RPMI8226 (cell line): Measurements from ENCODE around the gene HOXC4.
A peak's percentile ranks its signal among the peaks of the same experiment; 100 is the strongest.

ENCODE experiments used
- DNase-seq: peaks from one replicate; pipeline ENCODE4 v3.0.0-alpha.2; 2015

The HOXC4 gene

GRCh38 chr12:54016051-54016450, 37.6 kb upstream of the HOXC4 start:
- no peak for DNase-seq

- DNase-seq, result no peak
Observed at GRCh38 chr12:54016478-54016964, 37.1 kb upstream of the HOXC4 start.

GRCh38 chr12:54017027-54017788, 36.4 kb upstream of the HOXC4 start:
- peak; percentile 72 for DNase-seq

- DNase-seq, result peak; percentile 85
Observed at GRCh38 chr12:54017878-54018467, 35.7 kb upstream of the HOXC4 start.

GRCh38 chr12:54018468-54018984, 35.1 kb upstream of the HOXC4 start:
- DNase-seq, result no peak

- DNase-seq, result no peak
Observed at GRCh38 chr12:54019091-54019811, 34.4 kb upstream of the HOXC4 start.

- no peak for DNase-seq
Observed at GRCh38 chr12:54019924-54020590, 33.6 kb upstream of the HOXC4 start.

GRCh38 chr12:54020591-54021405, 32.8 kb upstream of the HOXC4 start:
- no peak for DNase-seq

- DNase-seq, result no peak
Observed at GRCh38 chr12:54021432-54022013, 32.1 kb upstream of the HOXC4 start.

GRCh38 chr12:54022960-54023884, 30.4 kb upstream of the HOXC4 start:
- DNase-seq, result no peak

GRCh38 chr12:54024127-54024526, 29.5 kb upstream of the HOXC4 start:
- no peak for DNase-seq

GRCh38 chr12:54024581-54025305, 28.9 kb upstream of the HOXC4 start:
- no peak for DNase-seq

GRCh38 chr12:54025499-54026405, 27.9 kb upstream of the HOXC4 start:
- no peak for DNase-seq

- DNase-seq, result no peak
Observed at GRCh38 chr12:54026640-54027441, 26.8 kb upstream of the HOXC4 start.

- no peak for DNase-seq
Observed at GRCh38 chr12:54027442-54027786, 26.2 kb upstream of the HOXC4 start.

- no peak for DNase-seq
Observed at GRCh38 chr12:54028314-54029201, 25.1 kb upstream of the HOXC4 start, which contains the start of gene HOXC6. Gene HOXC6, plus strand, starts transcription at chr12:54028440. Its CDS starts 82 bp downstream, at chr12:54028522.
